Suprapubic skin (tissue), 4 donors: ENCODE data around the gene CHPT1. TPM values are rescaled to one million over a fixed set of nuclear protein-coding genes. Genes with fewer than 3 reads are reported as not detected.

Experiments
- DNase-seq, 2 donors: peaks; one replicate each; pipeline ENCODE4 v3.0.0-alpha.2; 2019; ENCODE audit warnings: low spot score in 2 of 2
- H3K27ac ChIP-seq: fragments of 200-600 bp; sonication (generic); one replicate; pipeline ENCODE4 v1.5.1; 2019
- H3K27me3 ChIP-seq: fragments of 200-600 bp; sonication (generic); one replicate; pipeline ENCODE4 v1.5.1; 2019
- H3K36me3 ChIP-seq: fragments of 200-600 bp; sonication (generic); one replicate; pipeline ENCODE4 v1.5.1; 2019
- H3K4me1 ChIP-seq: fragments of 200-600 bp; sonication (generic); one replicate; pipeline ENCODE4 v1.5.1; 2019
- H3K4me3 ChIP-seq: fragments of 200-600 bp; sonication (generic); one replicate; pipeline ENCODE4 v1.5.1; 2019; ENCODE audit warnings: mild to moderate bottlenecking
- H3K9me3 ChIP-seq: fragments of 200-600 bp; sonication (generic); one replicate; pipeline ENCODE4 v1.5.1; 2019
- EP300 ChIP-seq: sonication (generic); formaldehyde crosslinking; IDR thresholded peaks from one replicate; pipeline ENCODE4 v1.6.1; 2017; ENCODE audit warnings: antibody characterized with exemption
- POLR2A ChIP-seq, 2 donors: fragments of 450-650 bp; IDR thresholded peaks; one replicate each; pipeline ENCODE4 v1.6.1; 2017; ENCODE audit warnings: antibody characterized with exemption in 2 of 2, mild to moderate bottlenecking in 2 of 2, moderate library complexity in 2 of 2
- POLR2AphosphoS5 ChIP-seq, 3 donors: sonication (generic); formaldehyde crosslinking; IDR thresholded peaks; one replicate each; pipeline ENCODE4 v1.6.1; 2017; ENCODE audit warnings: antibody characterized with exemption in 3 of 3
- WGBS: methylation state at CpG from one replicate; pipeline ENCODE4 v1.1.5; 2018; 5-methylcytosine and 5-hydroxymethylcytosine counted together
- total RNA-seq, 4 donors: library from RNA; depleted of rRNA; stranded (reverse); fragments of >200 nt; gene quantifications; one replicate each; pipeline ENCODE4 v1.1.0, GENCODE V29; 2016
- TF ChIP-seq, protein P1 (sequence below), 2 donors: fragments of 200-600 bp in 1 of 2; fragments of 450-650 bp in 1 of 2; sonication (generic) in 1 of 2; IDR thresholded peaks; one replicate each; pipeline ENCODE4 v1.5.1; 2016 to 2019; ENCODE audit warnings: antibody characterized with exemption in 2 of 2, mild to moderate bottlenecking in 1 of 2, moderate library complexity in 1 of 2

The CHPT1 gene
- total RNA-seq, 4 donors from 2014 or later, result 54.6 to 125 (median 75.5) TPM

DNA sequence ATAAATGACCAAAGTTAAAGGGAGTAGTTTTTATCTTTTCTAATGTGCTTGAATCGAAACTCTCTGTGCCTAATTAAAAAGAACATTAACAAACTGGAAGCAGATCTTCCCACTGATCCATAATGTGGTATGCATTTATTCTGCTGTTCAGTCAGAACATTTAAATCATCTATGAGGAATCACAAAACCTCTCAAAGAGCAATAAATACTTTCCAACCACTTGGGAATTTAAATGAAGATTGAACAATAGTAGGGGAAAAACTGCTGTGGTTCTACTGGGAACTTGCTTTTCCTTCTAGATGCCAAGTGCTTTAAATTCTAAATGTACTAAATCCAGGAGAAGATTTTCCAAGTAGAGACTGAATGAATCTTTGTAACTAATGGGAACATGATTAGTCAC, 12.3 kb upstream of the CHPT1 start:
- 47% methylated on average over 1 of the region's 1 CpG for WGBS
- no peaks in the 10 kb centered on the region for H3K36me3 ChIP-seq
- no peak overlapping the region for H3K4me3 ChIP-seq
- no peaks in the 10 kb centered on the region for H3K4me1 ChIP-seq
- H3K9me3 ChIP-seq, result no peaks in the 10 kb centered on the region
- TF ChIP-seq, protein P1, sequence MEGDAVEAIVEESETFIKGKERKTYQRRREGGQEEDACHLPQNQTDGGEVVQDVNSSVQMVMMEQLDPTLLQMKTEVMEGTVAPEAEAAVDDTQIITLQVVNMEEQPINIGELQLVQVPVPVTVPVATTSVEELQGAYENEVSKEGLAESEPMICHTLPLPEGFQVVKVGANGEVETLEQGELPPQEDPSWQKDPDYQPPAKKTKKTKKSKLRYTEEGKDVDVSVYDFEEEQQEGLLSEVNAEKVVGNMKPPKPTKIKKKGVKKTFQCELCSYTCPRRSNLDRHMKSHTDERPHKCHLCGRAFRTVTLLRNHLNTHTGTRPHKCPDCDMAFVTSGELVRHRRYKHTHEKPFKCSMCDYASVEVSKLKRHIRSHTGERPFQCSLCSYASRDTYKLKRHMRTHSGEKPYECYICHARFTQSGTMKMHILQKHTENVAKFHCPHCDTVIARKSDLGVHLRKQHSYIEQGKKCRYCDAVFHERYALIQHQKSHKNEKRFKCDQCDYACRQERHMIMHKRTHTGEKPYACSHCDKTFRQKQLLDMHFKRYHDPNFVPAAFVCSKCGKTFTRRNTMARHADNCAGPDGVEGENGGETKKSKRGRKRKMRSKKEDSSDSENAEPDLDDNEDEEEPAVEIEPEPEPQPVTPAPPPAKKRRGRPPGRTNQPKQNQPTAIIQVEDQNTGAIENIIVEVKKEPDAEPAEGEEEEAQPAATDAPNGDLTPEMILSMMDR (IDR thresholded peaks at IDR 0.05), result no peak
- TF ChIP-seq EP300 (no peak), POLR2AphosphoS5 (IDR thresholded peaks at IDR 0.05) (no peak), POLR2A (IDR thresholded peaks at IDR 0.05) (no peak)
- H3K27me3 ChIP-seq, result no peaks in the 10 kb centered on the region
- H3K27ac ChIP-seq, result no peak overlapping the region
- no peak for DNase-seq

GRCh38 chr12:101686176-101686575, 11.3 kb upstream of the CHPT1 start:
- no peaks in the 10 kb centered on the region for H3K4me1 ChIP-seq
- no peaks in the 10 kb centered on the region for H3K27me3 ChIP-seq
- no peak for DNase-seq
- WGBS, result 94% methylated on average over 1 of the region's 1 CpG
- H3K4me3 ChIP-seq, result no peak overlapping the region
- no peak for TF ChIP-seq POLR2A (IDR thresholded peaks at IDR 0.05)
- no peak for TF ChIP-seq EP300
- TF ChIP-seq, protein P1 (IDR thresholded peaks at IDR 0.05), result no peak
- no peak overlapping the region for H3K27ac ChIP-seq
- H3K36me3 ChIP-seq, result no peaks in the 10 kb centered on the region
- no peaks in the 10 kb centered on the region for H3K9me3 ChIP-seq

GRCh38 chr12:101690544-101691098, 6.8 kb upstream of the CHPT1 start:
- TF ChIP-seq, protein P1 (IDR thresholded peaks at IDR 0.05), result no peak
- TF ChIP-seq POLR2AphosphoS5 (IDR thresholded peaks at IDR 0.05) (no peak), EP300 (no peak), POLR2A (IDR thresholded peaks at IDR 0.05) (no peak)
- Histone ChIP-seq H3K27ac (no peak overlapping the region), H3K27me3 (no peaks in the 10 kb centered on the region), H3K36me3 (no peaks in the 10 kb centered on the region), H3K4me3 (no peak overlapping the region), H3K9me3 (no peaks in the 10 kb centered on the region), H3K4me1 (no peaks in the 10 kb centered on the region)
- no peak for DNase-seq
- WGBS, result 75% methylated on average over 3 of the region's 3 CpGs

- 86% methylated on average over 1 of the region's 1 CpG for WGBS
- peaks cover 7% of the 10 kb centered on the region for H3K4me1 ChIP-seq
- H3K27me3 ChIP-seq, result no peaks in the 10 kb centered on the region
- no peak for DNase-seq
- H3K9me3 ChIP-seq, result no peaks in the 10 kb centered on the region
- H3K36me3 ChIP-seq, result no peaks in the 10 kb centered on the region
- H3K4me3 ChIP-seq, result no peak overlapping the region
- no peak overlapping the region for H3K27ac ChIP-seq
- TF ChIP-seq POLR2A (IDR thresholded peaks at IDR 0.05), result no peak
- no peak for TF ChIP-seq EP300
- TF ChIP-seq POLR2AphosphoS5 (IDR thresholded peaks at IDR 0.05), result no peak
- TF ChIP-seq, protein P1 (IDR thresholded peaks at IDR 0.05), result no peak
Observed at GRCh38 chr12:101691503-101692096, 5.8 kb upstream of the CHPT1 start.

GRCh38 chr12:101694297-101694848, 3.1 kb upstream of the CHPT1 start:
- Histone ChIP-seq H3K27me3 (no peaks in the 10 kb centered on the region), H3K4me1 (peaks cover 22% of the 10 kb centered on the region), H3K4me3 (no peak overlapping the region), H3K9me3 (no peaks in the 10 kb centered on the region), H3K27ac (no peak overlapping the region), H3K36me3 (no peaks in the 10 kb centered on the region)
- TF ChIP-seq EP300 (no peak), POLR2A (IDR thresholded peaks at IDR 0.05) (no peak), POLR2AphosphoS5 (IDR thresholded peaks at IDR 0.05) (no peak)
- TF ChIP-seq, protein P1 (IDR thresholded peaks at IDR 0.05), result no peak
- WGBS, result 86% methylated on average over 2 of the region's 2 CpGs
- DNase-seq, result no peak
